Urinary bladder (tissue), 4 donors: ENCODE measurements around the gene CADM4. TPM values are rescaled to one million over a fixed set of nuclear protein-coding genes. Genes with fewer than 3 reads are reported as not detected.
"Not testable (repeated sequence)": the region's sequence is repeated elsewhere in the genome, so short reads cannot be mapped to it uniquely, and the experiment has no call there.

Experiments
- DNase-seq: peaks from one replicate; pipeline ENCODE4 v3.0.0-alpha.2; 2015; ENCODE audit errors: extremely low spot score
- H3K27ac ChIP-seq: one replicate; pipeline ENCODE4 v1.5.1; 2013; ENCODE audit warnings: low read depth, mild to moderate bottlenecking, moderate library complexity
- H3K36me3 ChIP-seq: one replicate; pipeline ENCODE4 v1.6.1; 2013; ENCODE audit warnings: mild to moderate bottlenecking, moderate library complexity; ENCODE audit not compliant: insufficient read depth
- H3K4me1 ChIP-seq: one replicate; pipeline ENCODE4 v1.6.1; 2013; ENCODE audit warnings: mild to moderate bottlenecking, moderate library complexity; ENCODE audit not compliant: insufficient read depth
- H3K4me3 ChIP-seq: one replicate; pipeline ENCODE4 v1.5.1; 2013; ENCODE audit warnings: low read depth, low read length
- WGBS: extraction: QIAGEN DNeasy Blood & Tissue Kit; methylation state at CpG from one replicate; pipeline ENCODE4 v1.1.7; 2013; 5-methylcytosine and 5-hydroxymethylcytosine counted together
- polyA plus RNA-seq: library from polyadenylated mRNA; stranded (reverse); fragments of 200-250 nt; gene quantifications from one replicate; pipeline ENCODE4 v1.2.3, GENCODE V29; 2013
- total RNA-seq: library from RNA; depleted of rRNA; stranded (reverse); fragments of >200 nt; gene quantifications from one replicate; pipeline ENCODE4 v1.2.3, GENCODE V29; 2014
- donor health status: healthy with polysubstance abuse.
- donor health status: healthy.

CADM4 gene
- total RNA-seq (8.7 TPM), polyA plus RNA-seq (13.3 TPM)

- H3K36me3 ChIP-seq: no peaks in the 10 kb centered on the region
- H3K4me3 ChIP-seq: peak within 1 kb of the TSS; percentile 50
- no peaks in the 10 kb centered on the region for H3K4me1 ChIP-seq
- WGBS: under 1% methylated on average over 109 of the region's 110 CpGs
- H3K27ac ChIP-seq: no peak within 1 kb of the TSS
- no peak for DNase-seq
Observed at GRCh38 chr19:43639519-43640423, at the start of gene CADM4. CADM4 (minus strand) TSS chr19:43639850; CDS start chr19:43639790, 60 bp downstream.

- no peak for DNase-seq
- 77% methylated on average over 10 of the region's 10 CpGs for WGBS
- Histone ChIP-seq H3K4me3 (no peak overlapping the region), H3K27ac (no peak overlapping the region), H3K4me1 (no peaks in the 10 kb centered on the region), H3K36me3 (no peaks in the 10 kb centered on the region)
Observed at GRCh38 chr19:43688059-43688701, 48.5 kb upstream of the CADM4 start.

- WGBS: 60% methylated on average over 1 of the region's 1 CpG
- no peak overlapping the region for H3K27ac ChIP-seq
- no peak overlapping the region for H3K4me3 ChIP-seq
- no peaks in the 10 kb centered on the region for H3K4me1 ChIP-seq
- no peak for DNase-seq
- no peaks in the 10 kb centered on the region for H3K36me3 ChIP-seq
Observed at GRCh38 chr19:43687660-43687997, 48.0 kb upstream of the CADM4 start.

- H3K27ac ChIP-seq: no peak overlapping the region
- no peaks in the 10 kb centered on the region for H3K4me1 ChIP-seq
- no peak for DNase-seq
- 87% methylated on average over 1 of the region's 1 CpG for WGBS
- H3K36me3 ChIP-seq: no peaks in the 10 kb centered on the region
- no peak overlapping the region for H3K4me3 ChIP-seq
Observed at GRCh38 chr19:43684326-43684725, 44.7 kb upstream of the CADM4 start.

GRCh38 chr19:43683905-43684304, 44.3 kb upstream of the CADM4 start:
- Histone ChIP-seq H3K4me3 (no peak overlapping the region), H3K36me3 (no peaks in the 10 kb centered on the region), H3K4me1 (no peaks in the 10 kb centered on the region), H3K27ac (no peak overlapping the region)
- no peak for DNase-seq
- WGBS: 39% methylated on average over 2 of the region's 2 CpGs

GRCh38 chr19:43682824-43683661, 43.4 kb upstream of the CADM4 start:
- H3K36me3 ChIP-seq: no peaks in the 10 kb centered on the region
- H3K27ac ChIP-seq: no peak overlapping the region
- 62% methylated on average over 11 of the region's 11 CpGs for WGBS
- no peaks in the 10 kb centered on the region for H3K4me1 ChIP-seq
- no peak for DNase-seq
- H3K4me3 ChIP-seq: no peak overlapping the region

GRCh38 chr19:43682269-43682668, 42.6 kb upstream of the CADM4 start:
- H3K27ac ChIP-seq, H3K4me1 ChIP-seq, H3K4me3 ChIP-seq, DNase-seq, H3K36me3 ChIP-seq: not testable (repeated sequence)
- WGBS: 87% methylated on average over 5 of the region's 5 CpGs

- WGBS: 74% methylated on average over 5 of the region's 5 CpGs
- DNase-seq: no peak
- H3K36me3 ChIP-seq: no peaks in the 10 kb centered on the region
- H3K4me3 ChIP-seq: no peak overlapping the region
- no peaks in the 10 kb centered on the region for H3K4me1 ChIP-seq
- no peak overlapping the region for H3K27ac ChIP-seq
Observed at GRCh38 chr19:43681821-43682220, 42.2 kb upstream of the CADM4 start.

GRCh38 chr19:43678512-43679261, 39.0 kb upstream of the CADM4 start:
- no peaks in the 10 kb centered on the region for H3K36me3 ChIP-seq
- H3K27ac ChIP-seq: no peak overlapping the region
- H3K4me3 ChIP-seq: no peak overlapping the region
- 87% methylated on average over 11 of the region's 11 CpGs for WGBS
- H3K4me1 ChIP-seq: no peaks in the 10 kb centered on the region
- DNase-seq: no peak

GRCh38 chr19:43675906-43676305, 36.3 kb upstream of the CADM4 start:
- WGBS: 83% methylated on average over 11 of the region's 11 CpGs
- DNase-seq: no peak
- no peaks in the 10 kb centered on the region for H3K4me1 ChIP-seq
- no peak overlapping the region for H3K27ac ChIP-seq
- no peaks in the 10 kb centered on the region for H3K36me3 ChIP-seq
- no peak overlapping the region for H3K4me3 ChIP-seq

GRCh38 chr19:43675269-43675879, 35.7 kb upstream of the CADM4 start:
- 28% methylated on average over 8 of the region's 8 CpGs for WGBS
- DNase-seq: no peak
- H3K4me3 ChIP-seq: no peak overlapping the region
- H3K27ac ChIP-seq: no peak overlapping the region
- no peaks in the 10 kb centered on the region for H3K36me3 ChIP-seq
- H3K4me1 ChIP-seq: no peaks in the 10 kb centered on the region

GRCh38 chr19:43674596-43674995, 34.9 kb upstream of the CADM4 start:
- WGBS: 74% methylated on average over 3 of the region's 3 CpGs

GRCh38 chr19:43674183-43674582, 34.5 kb upstream of the CADM4 start:
- Histone ChIP-seq H3K4me1 (no peaks in the 10 kb centered on the region), H3K36me3 (no peaks in the 10 kb centered on the region), H3K4me3 (no peak overlapping the region), H3K27ac (no peak overlapping the region)
- no peak for DNase-seq
- whole genome bisulfite sequencing: 91% methylated on average over 8 of the region's 8 CpGs

More at GRCh38 chr19:43674596-43674995, 34.9 kb upstream of the CADM4 start:
- Histone ChIP-seq H3K27ac (no peak overlapping the region), H3K4me3 (no peak overlapping the region), H3K36me3 (no peaks in the 10 kb centered on the region), H3K4me1 (no peaks in the 10 kb centered on the region)
- no peak for DNase-seq
